ENCODE results near the gene CDK14.

The CDK14 gene

DNA sequence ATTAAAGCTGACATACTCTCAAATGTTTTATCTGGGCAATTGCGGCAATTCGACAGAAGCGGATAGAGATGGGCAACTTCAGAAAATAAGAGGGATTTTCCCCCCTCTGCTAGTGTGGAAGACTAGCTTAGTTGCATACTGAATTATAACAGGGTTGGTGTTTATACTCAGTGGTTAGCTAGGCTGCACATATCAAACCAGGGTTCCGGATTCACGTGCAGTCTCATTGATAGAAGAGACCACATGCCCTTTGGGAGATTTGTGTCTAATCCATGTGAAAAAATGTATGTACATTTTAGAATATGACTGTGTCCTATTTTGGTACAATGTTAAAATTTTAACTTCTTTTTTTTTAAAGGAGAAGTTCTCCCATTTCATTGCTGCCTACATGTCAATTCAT is 531.2 kb downstream of the CDK14 start:
- H3K27me3 ChIP-seq: no peaks in the 10 kb centered on the region
- TF ChIP-seq, protein P1, sequence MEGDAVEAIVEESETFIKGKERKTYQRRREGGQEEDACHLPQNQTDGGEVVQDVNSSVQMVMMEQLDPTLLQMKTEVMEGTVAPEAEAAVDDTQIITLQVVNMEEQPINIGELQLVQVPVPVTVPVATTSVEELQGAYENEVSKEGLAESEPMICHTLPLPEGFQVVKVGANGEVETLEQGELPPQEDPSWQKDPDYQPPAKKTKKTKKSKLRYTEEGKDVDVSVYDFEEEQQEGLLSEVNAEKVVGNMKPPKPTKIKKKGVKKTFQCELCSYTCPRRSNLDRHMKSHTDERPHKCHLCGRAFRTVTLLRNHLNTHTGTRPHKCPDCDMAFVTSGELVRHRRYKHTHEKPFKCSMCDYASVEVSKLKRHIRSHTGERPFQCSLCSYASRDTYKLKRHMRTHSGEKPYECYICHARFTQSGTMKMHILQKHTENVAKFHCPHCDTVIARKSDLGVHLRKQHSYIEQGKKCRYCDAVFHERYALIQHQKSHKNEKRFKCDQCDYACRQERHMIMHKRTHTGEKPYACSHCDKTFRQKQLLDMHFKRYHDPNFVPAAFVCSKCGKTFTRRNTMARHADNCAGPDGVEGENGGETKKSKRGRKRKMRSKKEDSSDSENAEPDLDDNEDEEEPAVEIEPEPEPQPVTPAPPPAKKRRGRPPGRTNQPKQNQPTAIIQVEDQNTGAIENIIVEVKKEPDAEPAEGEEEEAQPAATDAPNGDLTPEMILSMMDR (IDR thresholded peaks at IDR 0.05): no peak
- no peaks in the 10 kb centered on the region for H3K36me3 ChIP-seq
- H3K4me3 ChIP-seq (ENCODE audit: low read depth in 1 of 2, low read length in 1 of 2): no peak overlapping the region
- H3K27ac ChIP-seq: no peak overlapping the region
- no peaks in the 10 kb centered on the region for H3K4me1 ChIP-seq (ENCODE audit: control insufficient read depth in 1 of 2, insufficient read depth in 1 of 2, low read depth in 1 of 2, low read length in 1 of 2)
- no peaks in the 10 kb centered on the region for H3K9me3 ChIP-seq

DNA sequence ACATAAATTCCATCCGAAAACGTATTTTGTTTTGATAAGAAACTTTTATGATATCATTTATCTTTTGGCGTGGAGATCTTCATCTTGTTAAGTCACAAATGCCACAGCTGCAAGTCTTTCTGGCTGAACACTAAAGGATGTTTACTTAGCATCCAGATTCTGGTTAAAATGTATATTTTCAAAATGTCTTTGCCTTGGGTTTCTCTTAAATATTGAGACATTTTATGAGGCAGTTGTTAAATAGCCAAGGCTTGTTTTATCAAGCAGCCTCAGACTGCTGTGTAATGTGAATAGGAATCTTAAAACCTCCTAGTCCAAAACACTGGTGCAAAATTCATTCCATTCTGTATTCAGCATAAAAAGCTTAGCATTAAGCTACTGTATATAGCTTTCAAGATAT is 531.8 kb downstream of the CDK14 start:
- TF ChIP-seq, protein P1 (IDR thresholded peaks at IDR 0.05): no peak
- no peak overlapping the region for H3K4me3 ChIP-seq (ENCODE audit: low read depth in 1 of 2, low read length in 1 of 2)
- H3K9me3 ChIP-seq: no peaks in the 10 kb centered on the region
- no peak overlapping the region for H3K27ac ChIP-seq
- H3K27me3 ChIP-seq: no peaks in the 10 kb centered on the region
- no peaks in the 10 kb centered on the region for H3K36me3 ChIP-seq
- H3K4me1 ChIP-seq (ENCODE audit: control insufficient read depth in 1 of 2, insufficient read depth in 1 of 2, low read depth in 1 of 2, low read length in 1 of 2): no peaks in the 10 kb centered on the region

DNA sequence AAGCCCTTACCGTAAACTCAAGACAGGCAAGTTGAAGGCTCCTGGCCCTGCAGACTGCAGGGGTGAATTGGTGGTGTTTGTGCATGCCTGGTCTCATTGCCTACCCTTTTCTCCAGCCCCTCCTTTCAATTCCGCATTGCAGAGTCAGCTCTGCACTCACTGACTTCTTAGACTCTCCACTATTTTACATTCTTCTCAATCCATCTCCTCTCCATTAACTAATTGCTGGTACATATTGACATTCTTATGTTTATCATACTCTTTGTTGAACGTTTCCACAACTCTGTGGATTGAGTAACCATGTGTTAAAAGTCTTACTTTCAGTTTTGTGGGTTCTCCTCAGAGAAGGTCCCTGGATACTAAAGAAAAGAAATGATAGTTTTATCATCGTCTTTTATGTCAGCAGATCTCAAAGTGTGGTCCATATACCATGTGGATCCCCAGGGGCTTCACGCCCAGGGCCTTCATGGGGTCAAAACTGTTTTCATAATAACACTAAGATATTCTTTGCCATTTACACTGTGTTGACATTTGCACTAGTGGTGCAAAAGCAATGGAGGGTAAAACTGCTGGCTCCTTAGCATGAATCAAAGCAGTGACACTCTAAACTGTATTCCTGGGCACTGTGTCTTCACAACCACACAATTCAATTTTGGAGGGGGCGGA is 532.7 kb downstream of the CDK14 start:
- Histone ChIP-seq H3K9me3 (no peaks in the 10 kb centered on the region), H3K4me3 (ENCODE audit: low read depth in 1 of 2, low read length in 1 of 2) (no peak overlapping the region), H3K4me1 (ENCODE audit: control insufficient read depth in 1 of 2, insufficient read depth in 1 of 2, low read depth in 1 of 2, low read length in 1 of 2) (no peaks in the 10 kb centered on the region), H3K27ac (no peak overlapping the region), H3K27me3 (no peaks in the 10 kb centered on the region), H3K36me3 (no peaks in the 10 kb centered on the region)
- TF ChIP-seq, protein P1 (IDR thresholded peaks at IDR 0.05): no peak

DNA sequence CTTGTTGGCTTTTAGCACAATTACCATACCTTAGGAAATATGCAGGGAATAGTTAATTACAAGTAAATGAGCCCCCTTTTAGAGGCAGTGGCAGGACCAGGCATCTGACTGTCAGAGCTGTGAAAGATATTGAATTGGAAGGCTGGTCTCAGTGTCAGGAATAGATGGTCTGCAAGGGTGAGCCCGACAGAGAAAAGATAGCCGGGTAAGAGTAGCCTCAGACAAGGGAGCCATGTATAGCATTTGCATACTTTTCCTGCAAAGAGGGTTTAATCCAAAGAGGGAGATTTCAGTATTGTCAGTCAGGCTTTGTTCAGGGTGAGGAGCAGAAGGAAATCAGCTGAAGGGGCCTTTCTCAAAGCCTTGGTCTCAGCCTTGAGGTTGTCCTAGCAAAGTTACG is 539.2 kb downstream of the CDK14 start:
- TF ChIP-seq, protein P1 (IDR thresholded peaks at IDR 0.05): no peak
- Histone ChIP-seq H3K9me3 (no peaks in the 10 kb centered on the region), H3K27ac (no peak overlapping the region), H3K36me3 (no peaks in the 10 kb centered on the region), H3K27me3 (no peaks in the 10 kb centered on the region), H3K4me1 (ENCODE audit: control insufficient read depth in 1 of 2, insufficient read depth in 1 of 2, low read depth in 1 of 2, low read length in 1 of 2) (no peaks in the 10 kb centered on the region), H3K4me3 (ENCODE audit: low read depth in 1 of 2, low read length in 1 of 2) (no peak overlapping the region)

DNA sequence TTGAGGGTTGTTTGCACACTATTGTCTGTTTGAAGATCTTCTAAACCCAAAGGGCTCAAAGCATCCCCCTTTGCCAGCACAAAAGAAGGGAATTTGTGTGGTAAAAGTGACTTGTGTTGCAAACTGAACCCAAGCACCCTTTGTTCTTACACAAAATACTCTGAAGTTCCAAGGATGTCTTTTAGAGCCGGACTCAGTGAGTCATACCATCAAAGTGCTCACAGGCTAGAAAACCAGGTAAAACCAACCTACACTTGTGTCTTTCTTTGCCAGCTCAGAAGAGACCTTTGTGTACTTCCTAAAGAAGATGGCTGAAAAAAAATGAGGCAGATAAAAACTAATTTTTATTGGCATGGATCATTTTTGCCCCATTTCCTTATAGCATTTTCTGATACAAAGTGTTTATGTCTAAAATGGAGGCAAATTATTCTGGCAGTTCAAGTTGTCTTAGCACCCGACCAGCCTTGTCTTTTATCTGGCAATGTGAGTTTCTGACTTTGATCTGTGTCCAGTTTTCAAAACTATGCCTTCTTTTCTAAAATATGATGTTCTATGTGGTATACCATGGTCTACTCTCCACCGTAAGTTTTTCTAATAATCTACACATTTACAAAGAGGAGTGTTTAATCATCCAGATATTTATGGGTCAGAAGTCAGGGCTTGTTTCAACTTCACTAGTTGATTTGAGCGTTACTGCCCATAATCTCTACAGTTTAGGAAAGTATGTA is 539.7 kb downstream of the CDK14 start:
- no peak overlapping the region for H3K27ac ChIP-seq
- no peaks in the 10 kb centered on the region for H3K4me1 ChIP-seq (ENCODE audit: control insufficient read depth in 1 of 2, insufficient read depth in 1 of 2, low read depth in 1 of 2, low read length in 1 of 2)
- H3K27me3 ChIP-seq: no peaks in the 10 kb centered on the region
- no peaks in the 10 kb centered on the region for H3K36me3 ChIP-seq
- no peaks in the 10 kb centered on the region for H3K9me3 ChIP-seq
- H3K4me3 ChIP-seq (ENCODE audit: low read depth in 1 of 2, low read length in 1 of 2): no peak overlapping the region
- TF ChIP-seq, protein P1 (IDR thresholded peaks at IDR 0.05): no peak

Data from neutrophil (primary cell).